ENCODE results near the gene CCDC51.
"Not testable (repeated sequence)": the region's sequence is repeated elsewhere in the genome, so short reads cannot be mapped to it uniquely, and the experiment has no call there.

Gene CCDC51

GRCh38 chr3:48465237-48465530 lies 25.3 kb upstream of the CCDC51 start:
- Histone ChIP-seq H3K36me3 (ENCODE audit: control insufficient read depth, insufficient read depth, low read length) (peaks cover 58% of the 10 kb centered on the region), H3K27me3 (ENCODE audit: control insufficient read depth, insufficient read depth, low read length) (no peaks in the 10 kb centered on the region), H3K9ac (ENCODE audit: low read length) (peak overlapping the region; percentile 45), H3K9me3 (ENCODE audit: control insufficient read depth, insufficient read depth, low read depth, low read length) (no peaks in the 10 kb centered on the region), H3K27ac (ENCODE audit: low read depth, low read length) (no peak overlapping the region), H3K4me1 (ENCODE audit: control insufficient read depth, insufficient read depth, low read length) (peaks cover 26% of the 10 kb centered on the region), H3K4me3 (ENCODE audit: low read depth, low read length) (no peak overlapping the region)

DNA sequence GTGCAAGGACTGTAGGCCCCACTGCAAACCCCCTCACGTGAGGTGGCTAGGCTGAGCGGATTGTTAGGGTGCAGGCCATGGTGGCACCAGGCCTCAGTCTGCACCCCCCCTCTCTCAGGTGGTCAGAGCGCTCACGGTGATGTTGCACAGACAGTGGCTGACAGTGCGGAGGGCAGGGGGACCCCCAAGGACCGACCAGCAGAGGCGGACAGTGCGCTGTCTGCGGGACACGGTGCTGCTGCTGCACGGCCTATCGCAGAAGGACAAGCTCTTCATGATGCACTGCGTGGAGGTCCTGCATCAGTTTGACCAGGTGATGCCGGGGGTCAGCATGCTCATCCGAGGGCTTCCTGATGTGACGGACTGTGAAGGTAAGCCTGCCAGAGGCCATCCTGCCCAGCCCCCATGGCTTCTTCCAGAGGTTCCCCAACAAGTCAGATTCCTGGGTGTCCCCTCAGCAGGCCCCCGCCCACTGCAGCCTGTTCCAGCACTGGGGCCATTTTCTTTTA lies 24.8 kb upstream of the CCDC51 start:
- H3K36me3 ChIP-seq (ENCODE audit: control insufficient read depth, insufficient read depth, low read length), result peaks cover 59% of the 10 kb centered on the region
- no peak overlapping the region for H3K9ac ChIP-seq (ENCODE audit: low read length)
- H3K9me3 ChIP-seq (ENCODE audit: control insufficient read depth, insufficient read depth, low read depth, low read length), result no peaks in the 10 kb centered on the region
- H3K4me3 ChIP-seq (ENCODE audit: low read depth, low read length), result no peak overlapping the region
- H3K27me3 ChIP-seq (ENCODE audit: control insufficient read depth, insufficient read depth, low read length), result no peaks in the 10 kb centered on the region
- no peak overlapping the region for H3K27ac ChIP-seq (ENCODE audit: low read depth, low read length)
- peaks cover 23% of the 10 kb centered on the region for H3K4me1 ChIP-seq (ENCODE audit: control insufficient read depth, insufficient read depth, low read length)

GRCh38 chr3:48463703-48464102 lies 23.8 kb upstream of the CCDC51 start:
- no peaks in the 10 kb centered on the region for H3K9me3 ChIP-seq (ENCODE audit: control insufficient read depth, insufficient read depth, low read depth, low read length)
- H3K27ac ChIP-seq (ENCODE audit: low read depth, low read length), result no peak overlapping the region
- no peaks in the 10 kb centered on the region for H3K27me3 ChIP-seq (ENCODE audit: control insufficient read depth, insufficient read depth, low read length)
- peaks cover 59% of the 10 kb centered on the region for H3K36me3 ChIP-seq (ENCODE audit: control insufficient read depth, insufficient read depth, low read length)
- peaks cover 23% of the 10 kb centered on the region for H3K4me1 ChIP-seq (ENCODE audit: control insufficient read depth, insufficient read depth, low read length)
- H3K4me3 ChIP-seq (ENCODE audit: low read depth, low read length), result no peak overlapping the region
- no peak overlapping the region for H3K9ac ChIP-seq (ENCODE audit: low read length)

GRCh38 chr3:48461767-48462166 lies 21.8 kb upstream of the CCDC51 start:
- not testable (repeated sequence) for H3K9ac ChIP-seq (ENCODE audit: low read length); H3K27ac ChIP-seq (ENCODE audit: low read depth, low read length); H3K27me3 ChIP-seq (ENCODE audit: control insufficient read depth, insufficient read depth, low read length); H3K4me3 ChIP-seq (ENCODE audit: low read depth, low read length); H3K9me3 ChIP-seq (ENCODE audit: control insufficient read depth, insufficient read depth, low read depth, low read length)
- H3K4me1 ChIP-seq (ENCODE audit: control insufficient read depth, insufficient read depth, low read length), result peaks cover 17% of the 10 kb centered on the region
- peaks cover 50% of the 10 kb centered on the region for H3K36me3 ChIP-seq (ENCODE audit: control insufficient read depth, insufficient read depth, low read length)

- H3K9ac ChIP-seq (ENCODE audit: low read length), result no peak overlapping the region
- no peak overlapping the region for H3K27ac ChIP-seq (ENCODE audit: low read depth, low read length)
- peaks cover 4% of the 10 kb centered on the region for H3K4me1 ChIP-seq (ENCODE audit: control insufficient read depth, insufficient read depth, low read length)
- no peaks in the 10 kb centered on the region for H3K27me3 ChIP-seq (ENCODE audit: control insufficient read depth, insufficient read depth, low read length)
- no peak overlapping the region for H3K4me3 ChIP-seq (ENCODE audit: low read depth, low read length)
- peaks cover 58% of the 10 kb centered on the region for H3K36me3 ChIP-seq (ENCODE audit: control insufficient read depth, insufficient read depth, low read length)
- H3K9me3 ChIP-seq (ENCODE audit: control insufficient read depth, insufficient read depth, low read depth, low read length), result no peaks in the 10 kb centered on the region
Observed at GRCh38 chr3:48460517-48460902, 20.6 kb upstream of the CCDC51 start.

GRCh38 chr3:48459773-48460516 lies 20.0 kb upstream of the CCDC51 start:
- no peaks in the 10 kb centered on the region for H3K4me1 ChIP-seq (ENCODE audit: control insufficient read depth, insufficient read depth, low read length)
- H3K4me3 ChIP-seq (ENCODE audit: low read depth, low read length), result no peak overlapping the region
- H3K36me3 ChIP-seq (ENCODE audit: control insufficient read depth, insufficient read depth, low read length), result peaks cover 63% of the 10 kb centered on the region
- H3K27ac ChIP-seq (ENCODE audit: low read depth, low read length), result no peak overlapping the region
- no peak overlapping the region for H3K9ac ChIP-seq (ENCODE audit: low read length)
- no peaks in the 10 kb centered on the region for H3K27me3 ChIP-seq (ENCODE audit: control insufficient read depth, insufficient read depth, low read length)
- no peaks in the 10 kb centered on the region for H3K9me3 ChIP-seq (ENCODE audit: control insufficient read depth, insufficient read depth, low read depth, low read length)

DNA sequence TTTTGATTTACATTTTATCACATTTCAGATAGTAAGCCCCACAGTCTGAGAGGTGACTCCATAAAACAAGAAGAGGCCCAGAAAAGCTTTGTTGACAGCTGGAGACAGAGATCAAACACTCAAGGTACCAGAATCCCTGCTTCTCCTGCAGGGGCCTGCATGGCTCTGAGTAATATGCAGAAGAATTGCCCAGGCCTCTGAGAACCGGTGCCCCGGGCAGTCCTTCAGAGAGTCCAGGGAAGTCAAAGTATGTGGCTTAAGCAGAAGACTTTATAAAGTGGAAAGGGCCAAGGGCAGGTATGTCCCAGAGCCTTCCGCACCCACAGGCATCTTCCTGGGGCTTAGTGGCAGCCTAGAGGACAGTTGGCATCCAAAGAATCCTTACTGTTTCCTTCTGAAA lies 19.4 kb upstream of the CCDC51 start:
- no peak overlapping the region for H3K4me3 ChIP-seq (ENCODE audit: low read depth, low read length)
- peaks cover 64% of the 10 kb centered on the region for H3K36me3 ChIP-seq (ENCODE audit: control insufficient read depth, insufficient read depth, low read length)
- H3K9ac ChIP-seq (ENCODE audit: low read length), result no peak overlapping the region
- no peaks in the 10 kb centered on the region for H3K9me3 ChIP-seq (ENCODE audit: control insufficient read depth, insufficient read depth, low read depth, low read length)
- no peaks in the 10 kb centered on the region for H3K27me3 ChIP-seq (ENCODE audit: control insufficient read depth, insufficient read depth, low read length)
- no peak overlapping the region for H3K27ac ChIP-seq (ENCODE audit: low read depth, low read length)
- H3K4me1 ChIP-seq (ENCODE audit: control insufficient read depth, insufficient read depth, low read length), result no peaks in the 10 kb centered on the region

DNA sequence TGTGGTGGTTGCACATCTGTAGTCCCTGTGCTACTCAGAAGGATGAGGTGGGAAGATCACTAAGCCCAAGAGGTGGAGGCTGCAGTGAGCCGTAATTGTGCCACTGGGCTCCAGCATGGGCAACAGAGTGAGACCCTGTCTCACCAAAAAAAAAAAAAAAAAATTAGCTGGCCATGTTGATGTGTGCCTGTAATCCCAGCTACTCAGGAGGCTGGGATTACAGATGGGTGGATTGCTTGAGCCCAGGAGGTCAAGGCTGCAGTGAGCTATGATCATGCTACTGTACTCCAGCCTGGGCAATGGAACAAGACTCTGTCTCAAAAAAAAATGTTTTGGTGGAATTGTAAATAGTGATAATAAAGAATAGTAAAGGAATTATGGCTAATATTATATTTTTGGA lies 16.5 kb upstream of the CCDC51 start:
- H3K27me3 ChIP-seq (ENCODE audit: control insufficient read depth, insufficient read depth, low read length), result no peaks in the 10 kb centered on the region
- no peak overlapping the region for H3K4me3 ChIP-seq (ENCODE audit: low read depth, low read length)
- H3K27ac ChIP-seq (ENCODE audit: low read depth, low read length), result no peak overlapping the region
- peaks cover 88% of the 10 kb centered on the region for H3K36me3 ChIP-seq (ENCODE audit: control insufficient read depth, insufficient read depth, low read length)
- H3K9me3 ChIP-seq (ENCODE audit: control insufficient read depth, insufficient read depth, low read depth, low read length), result no peaks in the 10 kb centered on the region
- no peaks in the 10 kb centered on the region for H3K4me1 ChIP-seq (ENCODE audit: control insufficient read depth, insufficient read depth, low read length)
- H3K9ac ChIP-seq (ENCODE audit: low read length), result no peak overlapping the region

- H3K4me3 ChIP-seq (ENCODE audit: low read depth, low read length), result no peak overlapping the region
Observed at GRCh38 chr3:48451270-48451669, 11.4 kb upstream of the CCDC51 start.

GRCh38 chr3:48446425-48447193 lies 6.7 kb upstream of the CCDC51 start, which contains the start of gene ATRIP:
ATRIP (plus strand) TSS chr3:48446737; CDS start chr3:48446846, 109 bp downstream.
- no peaks in the 10 kb centered on the region for H3K27me3 ChIP-seq (ENCODE audit: control insufficient read depth, insufficient read depth, low read length)
- H3K4me1 ChIP-seq (ENCODE audit: control insufficient read depth, insufficient read depth, low read length), result peaks cover 14% of the 10 kb centered on the region; the same call in 1 of the 2 replicates
- H3K27ac ChIP-seq (ENCODE audit: low read depth, low read length), result peak within 1 kb of the TSS; percentile 70; the same call in 1 of the 2 replicates
- peak within 1 kb of the TSS; percentile 96 for H3K9ac ChIP-seq (ENCODE audit: low read length)
- H3K4me3 ChIP-seq (ENCODE audit: low read depth, low read length), result peak within 1 kb of the TSS; percentile 100
- no peaks in the 10 kb centered on the region for H3K9me3 ChIP-seq (ENCODE audit: control insufficient read depth, insufficient read depth, low read depth, low read length)
- peaks cover 44% of the 10 kb centered on the region for H3K36me3 ChIP-seq (ENCODE audit: control insufficient read depth, insufficient read depth, low read length)

More at GRCh38 chr3:48451270-48451669, 11.4 kb upstream of the CCDC51 start:
- H3K36me3 ChIP-seq (ENCODE audit: control insufficient read depth, insufficient read depth, low read length), result peaks cover 59% of the 10 kb centered on the region
- no peaks in the 10 kb centered on the region for H3K27me3 ChIP-seq (ENCODE audit: control insufficient read depth, insufficient read depth, low read length)
- peaks cover 11% of the 10 kb centered on the region; the same call in 1 of the 2 replicates for H3K4me1 ChIP-seq (ENCODE audit: control insufficient read depth, insufficient read depth, low read length)
- no peak overlapping the region for H3K9ac ChIP-seq (ENCODE audit: low read length)
- no peak overlapping the region for H3K27ac ChIP-seq (ENCODE audit: low read depth, low read length)
- H3K9me3 ChIP-seq (ENCODE audit: control insufficient read depth, insufficient read depth, low read depth, low read length), result no peaks in the 10 kb centered on the region

- Histone ChIP-seq H3K9ac (ENCODE audit: low read length) (peak overlapping the region; percentile 96), H3K36me3 (ENCODE audit: control insufficient read depth, insufficient read depth, low read length) (peaks cover 43% of the 10 kb centered on the region), H3K27ac (ENCODE audit: low read depth, low read length) (peak overlapping the region; percentile 70; the same call in 1 of the 2 replicates), H3K4me3 (ENCODE audit: low read depth, low read length) (peak overlapping the region; percentile 100), H3K9me3 (ENCODE audit: control insufficient read depth, insufficient read depth, low read depth, low read length) (no peaks in the 10 kb centered on the region), H3K4me1 (ENCODE audit: control insufficient read depth, insufficient read depth, low read length) (peaks cover 17% of the 10 kb centered on the region; the same call in 1 of the 2 replicates), H3K27me3 (ENCODE audit: control insufficient read depth, insufficient read depth, low read length) (no peaks in the 10 kb centered on the region)
Observed at GRCh38 chr3:48446043-48446424, 6.1 kb upstream of the CCDC51 start.
